GM23338 (cell line): Measurements from ENCODE around the gene TRIM73.
"Not testable (repeated sequence)": the region's sequence is repeated elsewhere in the genome, so short reads cannot be mapped to it uniquely, and the experiment has no call there.

ENCODE experiments used
- CTCF ChIP-seq, 2 experiments: fragments of 200-600 bp in 1 of 2; sonication (generic) in 1 of 2; conservative IDR thresholded peaks; 2 replicates each; pipeline versions ENCODE4 v1.5.1 to v1.6.1; 2016 to 2017; ENCODE audit warnings: antibody characterized with exemption in 2 of 2, low read depth in 2 of 2, mild to moderate bottlenecking in 2 of 2, moderate library complexity in 1 of 2
- EZH2 ChIP-seq: fragments of 200-600 bp; sonication (generic); IDR thresholded peaks from one replicate; pipeline ENCODE4 v1.8.0; 2017; ENCODE audit warnings: antibody characterized with exemption, mild to moderate bottlenecking, low read depth; ENCODE audit not compliant: unreplicated experiment
- EZH2phosphoT487 ChIP-seq: fragments of 200-600 bp; sonication (generic); IDR thresholded peaks from one replicate; pipeline ENCODE4 v1.8.1; 2018; ENCODE audit warnings: antibody characterized with exemption; ENCODE audit not compliant: unreplicated experiment
- POLR2AphosphoS5 ChIP-seq: IDR thresholded peaks from 2 replicates; pipeline ENCODE4 v1.6.1; 2016; ENCODE audit warnings: antibody characterized with exemption, low read depth
- REST ChIP-seq: IDR thresholded peaks from one replicate; pipeline ENCODE4 v1.6.1; 2018; ENCODE audit warnings: antibody characterized with exemption; ENCODE audit not compliant: unreplicated experiment

- not testable (repeated sequence) for TF ChIP-seq POLR2AphosphoS5, EZH2phosphoT487, EZH2, REST
- TF ChIP-seq CTCF (conservative IDR thresholded peaks at IDR 0.05; ENCODE audit: low read depth in 2 of 2) = peak in 1 of 2 experiments; percentile 28; a peak in 1 of 4 replicates
Measured at GRCh38 chr7:75418292-75418858, 22.9 kb downstream of the TRIM73 start.
